GM12878 (cell line): ENCODE results near the gene TMEM86A. TPM values are rescaled to one million over a fixed set of nuclear protein-coding genes. Genes with fewer than 3 reads are reported as not detected.

ENCODE experiments used
- BRCA1 ChIP-seq: IDR thresholded peaks from 2 replicates; pipeline ENCODE4 v1.6.1; 2011; ENCODE audit warnings: low read depth, low read length, improper control_type of control experiment
- EGR1 ChIP-seq, 2 experiments: IDR thresholded peaks; 1 replicate in 1 of 2; 2 replicates in 1 of 2; pipeline ENCODE4 v1.6.1; 2011 to 2012; ENCODE audit warnings: low read depth in 2 of 2, low read length in 2 of 2, borderline replicate concordance in 1 of 2, mild to moderate bottlenecking in 1 of 2, moderate library complexity in 1 of 2
- EZH2 ChIP-seq: IDR thresholded peaks from 2 replicates; pipeline ENCODE4 v1.6.1; 2012; ENCODE audit warnings: low read depth, mild to moderate bottlenecking, control low read depth, inconsistent platforms, low read length, borderline replicate concordance; ENCODE audit not compliant: control insufficient read depth
- IKZF1 ChIP-seq: fragments of 450-650 bp; conservative IDR thresholded peaks from 2 replicates; pipeline ENCODE4 v1.6.1; 2017; ENCODE audit warnings: antibody characterized with exemption, mild to moderate bottlenecking
- JUND ChIP-seq: IDR thresholded peaks from 2 replicates; pipeline ENCODE4 v1.6.1; 2012; ENCODE audit warnings: low read depth, mild to moderate bottlenecking, low read length, improper control_type of control experiment, moderate library complexity
- KAT2A ChIP-seq: conservative IDR thresholded peaks from 2 replicates; pipeline ENCODE4 v1.6.1; 2011; ENCODE audit warnings: low read depth, low read length; ENCODE audit not compliant: control insufficient read depth
- KDM1A ChIP-seq: fragments of 200-600 bp; sonication (generic); IDR thresholded peaks from 2 replicates; pipeline ENCODE4 v1.6.1; 2016; ENCODE audit warnings: borderline replicate concordance
- PML ChIP-seq: IDR thresholded peaks from 2 replicates; pipeline ENCODE4 v1.6.1; 2012; ENCODE audit warnings: low read length, inconsistent platforms
- RB1 ChIP-seq: fragments of 450-650 bp; formaldehyde crosslinking; IDR thresholded peaks from 2 replicates; pipeline ENCODE4 v1.6.1; 2017; ENCODE audit warnings: mild to moderate bottlenecking, borderline replicate concordance
- SMARCA5 ChIP-seq: fragments of 450-650 bp; IDR thresholded peaks from 2 replicates; pipeline ENCODE4 v1.6.1; 2017; ENCODE audit warnings: mild to moderate bottlenecking
- SMC3 ChIP-seq: IDR thresholded peaks from 2 replicates; pipeline ENCODE4 v1.6.1; 2011; ENCODE audit warnings: low read length, improper control_type of control experiment, borderline replicate concordance
- STAT3 ChIP-seq: IDR thresholded peaks from 2 replicates; pipeline ENCODE4 v1.6.1; 2011; ENCODE audit warnings: low read depth, low read length, improper control_type of control experiment
- SUPT20H ChIP-seq: IDR thresholded peaks from 2 replicates; pipeline ENCODE4 v1.6.1; 2011; ENCODE audit warnings: low read depth, mild to moderate bottlenecking, low read length, moderate library complexity, borderline replicate concordance; ENCODE audit not compliant: control insufficient read depth
- polyA plus RNA-seq, 11 experiments: library from polyadenylated mRNA; depleted of rRNA in 4 of 11; unstranded in 6 of 11; stranded (reverse) in 5 of 11; fragments of >200 nt; fragmentation: Nextera tagmentation in 4 of 11; fragmentation: Illumina TruSeq in 1 of 11; extraction: Ambion mirVana in 4 of 11; extraction: Trizol in 1 of 11; gene quantifications; 1 replicate in 1 of 11; 2 replicates in 10 of 11; pipeline versions ENCODE4 v1.2.1 to v1.2.3, GENCODE V29; 2011 to 2016; ENCODE audit warnings: inconsistent platforms in 2 of 11, missing spikeins in 2 of 11, low read depth in 1 of 11
- total RNA-seq, 4 experiments: library from RNA; depleted of rRNA in 3 of 4; stranded (reverse); fragments of >200 nt in 3 of 4; fragmentation: Illumina TruSeq in 1 of 4; extraction: Trizol in 1 of 4; gene quantifications; 2 replicates each; pipeline versions ENCODE4 v1.2.1 to v1.2.3, GENCODE V29; 2013 to 2021
- TF ChIP-seq, protein P1 (sequence below): fragments of 450-650 bp; IDR thresholded peaks from 2 replicates; pipeline ENCODE4 v1.6.1; 2017; ENCODE audit warnings: mild to moderate bottlenecking, moderate library complexity
- TF ChIP-seq, protein P2 (sequence below): fragments of 450-650 bp; IDR thresholded peaks from 2 replicates; pipeline ENCODE4 v1.6.1; 2017; ENCODE audit warnings: borderline replicate concordance
- TF ChIP-seq, protein P3 (sequence below): IDR thresholded peaks from 2 replicates; pipeline ENCODE4 v1.6.1; 2011; ENCODE audit warnings: borderline replicate concordance, low read depth, mild to moderate bottlenecking, moderate library complexity, mixed read lengths, low read length; ENCODE audit not compliant: insufficient read depth; ENCODE audit errors: extremely low read length
- TF ChIP-seq, protein P4 (sequence below): fragments of 450-650 bp; formaldehyde crosslinking; IDR thresholded peaks from 2 replicates; pipeline ENCODE4 v1.4.0; 2022; ENCODE audit warnings: mild to moderate bottlenecking, moderate library complexity
- TF ChIP-seq, protein P5 (sequence below): fragments of 450-650 bp; IDR thresholded peaks from 2 replicates; pipeline ENCODE4 v1.6.1; 2016; ENCODE audit warnings: mild to moderate bottlenecking

The TMEM86A gene
- total and polyA plus RNA-seq, 10 of the 15 experiments (the other 5 are each of a cell fraction or from before 2014, with no cell fraction given): 0.01 to 0.11 (median 0.06) TPM; not detected in 7

- TF ChIP-seq, protein P1, sequence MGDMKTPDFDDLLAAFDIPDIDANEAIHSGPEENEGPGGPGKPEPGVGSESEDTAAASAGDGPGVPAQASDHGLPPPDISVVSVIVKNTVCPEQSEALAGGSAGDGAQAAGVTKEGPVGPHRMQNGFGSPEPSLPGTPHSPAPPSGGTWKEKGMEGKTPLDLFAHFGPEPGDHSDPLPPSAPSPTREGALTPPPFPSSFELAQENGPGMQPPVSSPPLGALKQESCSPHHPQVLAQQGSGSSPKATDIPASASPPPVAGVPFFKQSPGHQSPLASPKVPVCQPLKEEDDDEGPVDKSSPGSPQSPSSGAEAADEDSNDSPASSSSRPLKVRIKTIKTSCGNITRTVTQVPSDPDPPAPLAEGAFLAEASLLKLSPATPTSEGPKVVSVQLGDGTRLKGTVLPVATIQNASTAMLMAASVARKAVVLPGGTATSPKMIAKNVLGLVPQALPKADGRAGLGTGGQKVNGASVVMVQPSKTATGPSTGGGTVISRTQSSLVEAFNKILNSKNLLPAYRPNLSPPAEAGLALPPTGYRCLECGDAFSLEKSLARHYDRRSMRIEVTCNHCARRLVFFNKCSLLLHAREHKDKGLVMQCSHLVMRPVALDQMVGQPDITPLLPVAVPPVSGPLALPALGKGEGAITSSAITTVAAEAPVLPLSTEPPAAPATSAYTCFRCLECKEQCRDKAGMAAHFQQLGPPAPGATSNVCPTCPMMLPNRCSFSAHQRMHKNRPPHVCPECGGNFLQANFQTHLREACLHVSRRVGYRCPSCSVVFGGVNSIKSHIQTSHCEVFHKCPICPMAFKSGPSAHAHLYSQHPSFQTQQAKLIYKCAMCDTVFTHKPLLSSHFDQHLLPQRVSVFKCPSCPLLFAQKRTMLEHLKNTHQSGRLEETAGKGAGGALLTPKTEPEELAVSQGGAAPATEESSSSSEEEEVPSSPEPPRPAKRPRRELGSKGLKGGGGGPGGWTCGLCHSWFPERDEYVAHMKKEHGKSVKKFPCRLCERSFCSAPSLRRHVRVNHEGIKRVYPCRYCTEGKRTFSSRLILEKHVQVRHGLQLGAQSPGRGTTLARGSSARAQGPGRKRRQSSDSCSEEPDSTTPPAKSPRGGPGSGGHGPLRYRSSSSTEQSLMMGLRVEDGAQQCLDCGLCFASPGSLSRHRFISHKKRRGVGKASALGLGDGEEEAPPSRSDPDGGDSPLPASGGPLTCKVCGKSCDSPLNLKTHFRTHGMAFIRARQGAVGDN: no peak
- TF ChIP-seq STAT3 (no peak), EZH2 (no peak), SMC3 (peak; percentile 26; the same call in 1 of the 2 replicates), KDM1A (no peak), EGR1 (IDR thresholded peaks at IDR 0.05; ENCODE audit: borderline replicate concordance in 1 of 2, low read depth in 2 of 2, low read length in 2 of 2) (no peak), JUND (no peak), PML (no peak), SMARCA5 (no peak), BRCA1 (no peak), IKZF1 (peak; percentile 44; the same call in 1 of the 2 replicates), KAT2A (no peak), RB1 (no peak), SUPT20H (no peak)
- TF ChIP-seq, protein P2, sequence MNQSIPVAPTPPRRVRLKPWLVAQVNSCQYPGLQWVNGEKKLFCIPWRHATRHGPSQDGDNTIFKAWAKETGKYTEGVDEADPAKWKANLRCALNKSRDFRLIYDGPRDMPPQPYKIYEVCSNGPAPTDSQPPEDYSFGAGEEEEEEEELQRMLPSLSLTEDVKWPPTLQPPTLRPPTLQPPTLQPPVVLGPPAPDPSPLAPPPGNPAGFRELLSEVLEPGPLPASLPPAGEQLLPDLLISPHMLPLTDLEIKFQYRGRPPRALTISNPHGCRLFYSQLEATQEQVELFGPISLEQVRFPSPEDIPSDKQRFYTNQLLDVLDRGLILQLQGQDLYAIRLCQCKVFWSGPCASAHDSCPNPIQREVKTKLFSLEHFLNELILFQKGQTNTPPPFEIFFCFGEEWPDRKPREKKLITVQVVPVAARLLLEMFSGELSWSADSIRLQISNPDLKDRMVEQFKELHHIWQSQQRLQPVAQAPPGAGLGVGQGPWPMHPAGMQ: no peak
- TF ChIP-seq, protein P3, sequence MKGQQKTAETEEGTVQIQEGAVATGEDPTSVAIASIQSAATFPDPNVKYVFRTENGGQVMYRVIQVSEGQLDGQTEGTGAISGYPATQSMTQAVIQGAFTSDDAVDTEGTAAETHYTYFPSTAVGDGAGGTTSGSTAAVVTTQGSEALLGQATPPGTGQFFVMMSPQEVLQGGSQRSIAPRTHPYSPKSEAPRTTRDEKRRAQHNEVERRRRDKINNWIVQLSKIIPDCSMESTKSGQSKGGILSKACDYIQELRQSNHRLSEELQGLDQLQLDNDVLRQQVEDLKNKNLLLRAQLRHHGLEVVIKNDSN: no peak
- TF ChIP-seq, protein P4, sequence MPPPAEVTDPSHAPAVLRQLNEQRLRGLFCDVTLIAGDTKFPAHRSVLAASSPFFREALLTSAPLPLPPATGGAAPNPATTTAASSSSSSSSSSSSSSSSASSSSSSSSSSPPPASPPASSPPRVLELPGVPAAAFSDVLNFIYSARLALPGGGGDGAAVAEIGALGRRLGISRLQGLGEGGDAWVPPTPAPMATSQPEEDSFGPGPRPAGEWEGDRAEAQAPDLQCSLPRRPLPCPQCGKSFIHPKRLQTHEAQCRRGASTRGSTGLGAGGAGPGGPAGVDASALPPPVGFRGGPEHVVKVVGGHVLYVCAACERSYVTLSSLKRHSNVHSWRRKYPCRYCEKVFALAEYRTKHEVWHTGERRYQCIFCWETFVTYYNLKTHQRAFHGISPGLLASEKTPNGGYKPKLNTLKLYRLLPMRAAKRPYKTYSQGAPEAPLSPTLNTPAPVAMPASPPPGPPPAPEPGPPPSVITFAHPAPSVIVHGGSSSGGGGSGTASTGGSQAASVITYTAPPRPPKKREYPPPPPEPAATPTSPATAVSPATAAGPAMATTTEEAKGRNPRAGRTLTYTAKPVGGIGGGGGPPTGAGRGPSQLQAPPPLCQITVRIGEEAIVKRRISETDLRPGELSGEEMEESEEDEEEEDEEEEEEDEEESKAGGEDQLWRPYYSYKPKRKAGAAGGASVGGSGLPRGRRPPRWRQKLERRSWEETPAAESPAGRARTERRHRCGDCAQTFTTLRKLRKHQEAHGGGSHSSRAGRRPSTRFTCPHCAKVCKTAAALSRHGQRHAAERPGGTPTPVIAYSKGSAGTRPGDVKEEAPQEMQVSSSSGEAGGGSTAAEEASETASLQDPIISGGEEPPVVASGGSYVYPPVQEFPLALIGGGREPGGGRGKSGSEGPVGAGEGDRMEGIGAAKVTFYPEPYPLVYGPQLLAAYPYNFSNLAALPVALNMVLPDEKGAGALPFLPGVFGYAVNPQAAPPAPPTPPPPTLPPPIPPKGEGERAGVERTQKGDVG (CRISPR knock-in tag): no peak
- TF ChIP-seq, protein P5, sequence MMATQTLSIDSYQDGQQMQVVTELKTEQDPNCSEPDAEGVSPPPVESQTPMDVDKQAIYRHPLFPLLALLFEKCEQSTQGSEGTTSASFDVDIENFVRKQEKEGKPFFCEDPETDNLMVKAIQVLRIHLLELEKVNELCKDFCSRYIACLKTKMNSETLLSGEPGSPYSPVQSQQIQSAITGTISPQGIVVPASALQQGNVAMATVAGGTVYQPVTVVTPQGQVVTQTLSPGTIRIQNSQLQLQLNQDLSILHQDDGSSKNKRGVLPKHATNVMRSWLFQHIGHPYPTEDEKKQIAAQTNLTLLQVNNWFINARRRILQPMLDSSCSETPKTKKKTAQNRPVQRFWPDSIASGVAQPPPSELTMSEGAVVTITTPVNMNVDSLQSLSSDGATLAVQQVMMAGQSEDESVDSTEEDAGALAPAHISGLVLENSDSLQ: no peak
These were observed 23.1 kb downstream of the TMEM86A start (continued) for GRCh38 chr11:18721561-18722292.
